HL-60 (cell line): Measurements from ENCODE around the gene MAP3K4.

ENCODE experiments used
- DNase-seq, 2 experiments: peaks; one replicate each; pipeline ENCODE4 v3.0.0-alpha.2; 2010 to 2020; ENCODE audit warnings: low read depth in 1 of 2, low spot score in 1 of 2
- H3K27ac ChIP-seq: fragments of 250-450 bp; sonication (Bioruptor Pico); replicated peaks from 2 replicates; pipeline ENCODE4 v1.5.1; 2020; ENCODE audit warnings: mild to moderate bottlenecking, moderate library complexity
- H3K27me3 ChIP-seq: fragments of 250-450 bp; sonication (Bioruptor Pico); 2 replicates; pipeline ENCODE4 v1.5.1; 2021; ENCODE audit warnings: mild to moderate bottlenecking, moderate library complexity; ENCODE audit not compliant: insufficient read depth, poor library complexity, severe bottlenecking
- H3K4me3 ChIP-seq: replicated peaks from 2 replicates; pipeline ENCODE4 v1.5.1; 2011; ENCODE audit warnings: mild to moderate bottlenecking, control low read depth, low read length; ENCODE audit not compliant: insufficient read depth
- GABPA ChIP-seq: IDR thresholded peaks from 2 replicates; pipeline ENCODE4 v1.6.1; 2012; ENCODE audit warnings: low read depth
- POLR2AphosphoS5 ChIP-seq: IDR thresholded peaks from 2 replicates; pipeline ENCODE4 v1.6.1; 2012; ENCODE audit warnings: low read depth
- SPI1 ChIP-seq: IDR thresholded peaks from 2 replicates; pipeline ENCODE4 v1.6.1; 2012; ENCODE audit warnings: low read depth, mild to moderate bottlenecking, borderline replicate concordance
- TF ChIP-seq, protein P1 (sequence below): IDR thresholded peaks from 2 replicates; pipeline ENCODE4 v1.6.1; 2012; ENCODE audit warnings: low read depth; ENCODE audit not compliant: insufficient replicate concordance
- TF ChIP-seq, protein P2 (sequence below): IDR thresholded peaks from one replicate; pipeline ENCODE4 v1.5.1; 2011; ENCODE audit warnings: low read length, control low read depth, inconsistent platforms; ENCODE audit not compliant: insufficient read depth

MAP3K4 gene

DNA sequence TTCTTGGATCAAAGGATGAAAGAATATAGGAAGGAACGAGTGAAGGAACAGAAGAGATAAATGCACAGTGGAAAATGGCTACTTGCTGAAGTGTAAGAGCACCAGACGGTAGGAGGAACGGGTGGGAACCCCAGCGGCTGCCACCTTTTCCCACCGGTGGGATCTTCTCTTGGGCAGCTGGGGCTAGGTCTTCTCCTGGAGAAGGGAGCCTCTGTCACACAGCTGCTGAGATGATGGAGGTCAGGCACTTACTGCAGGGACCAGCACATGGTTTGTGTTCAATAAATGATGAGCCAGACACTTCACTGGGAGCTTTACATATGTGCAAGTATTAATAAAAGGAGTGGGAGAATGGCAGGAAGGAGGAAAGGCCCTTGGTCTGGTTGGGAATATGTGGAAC is 158.6 kb downstream of the MAP3K4 start:
- no peak overlapping the region for H3K4me3 ChIP-seq
- no peaks in the 10 kb centered on the region for H3K27me3 ChIP-seq
- H3K27ac ChIP-seq, result no peak overlapping the region
- TF ChIP-seq, protein P1, sequence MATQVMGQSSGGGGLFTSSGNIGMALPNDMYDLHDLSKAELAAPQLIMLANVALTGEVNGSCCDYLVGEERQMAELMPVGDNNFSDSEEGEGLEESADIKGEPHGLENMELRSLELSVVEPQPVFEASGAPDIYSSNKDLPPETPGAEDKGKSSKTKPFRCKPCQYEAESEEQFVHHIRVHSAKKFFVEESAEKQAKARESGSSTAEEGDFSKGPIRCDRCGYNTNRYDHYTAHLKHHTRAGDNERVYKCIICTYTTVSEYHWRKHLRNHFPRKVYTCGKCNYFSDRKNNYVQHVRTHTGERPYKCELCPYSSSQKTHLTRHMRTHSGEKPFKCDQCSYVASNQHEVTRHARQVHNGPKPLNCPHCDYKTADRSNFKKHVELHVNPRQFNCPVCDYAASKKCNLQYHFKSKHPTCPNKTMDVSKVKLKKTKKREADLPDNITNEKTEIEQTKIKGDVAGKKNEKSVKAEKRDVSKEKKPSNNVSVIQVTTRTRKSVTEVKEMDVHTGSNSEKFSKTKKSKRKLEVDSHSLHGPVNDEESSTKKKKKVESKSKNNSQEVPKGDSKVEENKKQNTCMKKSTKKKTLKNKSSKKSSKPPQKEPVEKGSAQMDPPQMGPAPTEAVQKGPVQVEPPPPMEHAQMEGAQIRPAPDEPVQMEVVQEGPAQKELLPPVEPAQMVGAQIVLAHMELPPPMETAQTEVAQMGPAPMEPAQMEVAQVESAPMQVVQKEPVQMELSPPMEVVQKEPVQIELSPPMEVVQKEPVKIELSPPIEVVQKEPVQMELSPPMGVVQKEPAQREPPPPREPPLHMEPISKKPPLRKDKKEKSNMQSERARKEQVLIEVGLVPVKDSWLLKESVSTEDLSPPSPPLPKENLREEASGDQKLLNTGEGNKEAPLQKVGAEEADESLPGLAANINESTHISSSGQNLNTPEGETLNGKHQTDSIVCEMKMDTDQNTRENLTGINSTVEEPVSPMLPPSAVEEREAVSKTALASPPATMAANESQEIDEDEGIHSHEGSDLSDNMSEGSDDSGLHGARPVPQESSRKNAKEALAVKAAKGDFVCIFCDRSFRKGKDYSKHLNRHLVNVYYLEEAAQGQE, result no peak
- TF ChIP-seq, protein P2, sequence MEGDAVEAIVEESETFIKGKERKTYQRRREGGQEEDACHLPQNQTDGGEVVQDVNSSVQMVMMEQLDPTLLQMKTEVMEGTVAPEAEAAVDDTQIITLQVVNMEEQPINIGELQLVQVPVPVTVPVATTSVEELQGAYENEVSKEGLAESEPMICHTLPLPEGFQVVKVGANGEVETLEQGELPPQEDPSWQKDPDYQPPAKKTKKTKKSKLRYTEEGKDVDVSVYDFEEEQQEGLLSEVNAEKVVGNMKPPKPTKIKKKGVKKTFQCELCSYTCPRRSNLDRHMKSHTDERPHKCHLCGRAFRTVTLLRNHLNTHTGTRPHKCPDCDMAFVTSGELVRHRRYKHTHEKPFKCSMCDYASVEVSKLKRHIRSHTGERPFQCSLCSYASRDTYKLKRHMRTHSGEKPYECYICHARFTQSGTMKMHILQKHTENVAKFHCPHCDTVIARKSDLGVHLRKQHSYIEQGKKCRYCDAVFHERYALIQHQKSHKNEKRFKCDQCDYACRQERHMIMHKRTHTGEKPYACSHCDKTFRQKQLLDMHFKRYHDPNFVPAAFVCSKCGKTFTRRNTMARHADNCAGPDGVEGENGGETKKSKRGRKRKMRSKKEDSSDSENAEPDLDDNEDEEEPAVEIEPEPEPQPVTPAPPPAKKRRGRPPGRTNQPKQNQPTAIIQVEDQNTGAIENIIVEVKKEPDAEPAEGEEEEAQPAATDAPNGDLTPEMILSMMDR, result no peak
- no peak for TF ChIP-seq GABPA
- no peak for TF ChIP-seq POLR2AphosphoS5
- no peak for TF ChIP-seq SPI1
- no peak for DNase-seq

DNA sequence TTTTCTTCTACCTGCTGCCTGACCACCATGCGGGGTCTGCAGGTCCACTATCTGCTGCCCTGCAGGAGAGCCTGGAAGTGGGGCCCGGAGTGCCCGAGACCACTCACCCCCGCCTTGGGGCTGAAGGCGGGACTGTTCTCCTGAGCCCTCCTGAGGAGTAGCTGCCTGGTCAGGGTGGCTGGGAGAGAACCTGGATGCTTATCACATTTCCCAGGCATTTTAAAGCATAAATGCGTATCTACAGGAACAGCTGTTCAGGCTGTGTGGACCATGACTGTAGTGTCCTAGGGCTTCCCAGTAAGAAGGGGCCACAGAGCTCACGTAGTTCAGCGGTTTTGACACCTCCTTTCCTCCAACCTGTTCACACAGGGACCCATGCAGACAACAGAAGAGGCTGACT is 159.0 kb downstream of the MAP3K4 start:
- no peak overlapping the region for H3K27ac ChIP-seq
- no peaks in the 10 kb centered on the region for H3K27me3 ChIP-seq
- H3K4me3 ChIP-seq, result no peak overlapping the region
- no peak for DNase-seq
- TF ChIP-seq POLR2AphosphoS5 (no peak), SPI1 (no peak), GABPA (no peak)
- TF ChIP-seq, protein P1, result no peak
- TF ChIP-seq, protein P2, result no peak

DNA sequence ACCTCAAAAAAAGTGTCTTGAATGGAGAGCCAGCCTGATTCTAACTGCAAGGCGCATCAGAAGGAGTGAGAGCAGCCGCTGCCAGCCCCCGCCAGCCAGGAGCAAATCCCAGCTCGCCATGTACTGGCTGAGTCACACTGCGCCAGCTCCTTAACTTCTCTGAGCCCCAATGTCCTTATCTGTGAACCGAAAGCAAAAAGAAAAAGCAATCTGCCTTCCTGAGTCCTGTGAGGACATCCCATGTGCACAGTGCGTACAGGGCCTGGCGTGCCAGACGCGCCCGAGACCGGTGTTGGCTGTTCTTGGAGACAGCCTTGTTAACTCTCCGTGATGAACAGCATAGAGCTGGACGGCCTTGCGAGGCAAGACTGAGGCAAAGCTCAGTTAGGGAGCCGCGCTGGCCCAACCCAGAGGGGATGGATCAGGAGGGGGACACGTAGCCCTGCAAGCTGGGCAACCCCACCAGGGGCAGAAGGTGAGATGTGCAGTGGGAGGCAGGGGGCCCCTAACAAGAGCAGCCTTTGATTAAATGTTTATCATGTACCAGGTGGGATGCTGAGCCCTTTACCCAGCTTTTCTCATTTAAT is 159.6 kb downstream of the MAP3K4 start:
- no peak for DNase-seq
- Histone ChIP-seq H3K4me3 (no peak overlapping the region), H3K27ac (no peak overlapping the region), H3K27me3 (no peaks in the 10 kb centered on the region)
- TF ChIP-seq, protein P2, result no peak
- TF ChIP-seq, protein P1, result no peak
- TF ChIP-seq SPI1 (no peak), GABPA (no peak), POLR2AphosphoS5 (no peak)
